Calu3 (cell line): ENCODE results near the gene PVALEF. TPM values are rescaled to one million over a fixed set of nuclear protein-coding genes. Genes with fewer than 3 reads are reported as not detected.

Source experiments
- BruUV-seq: library from RNA; stranded (reverse); fragments of 400-500 nt; replicated peaks from 2 replicates; lab custom pipeline; 2021; lab: Mats Ljungman, UMichigan
- CTCF ChIA-PET: fragments of 300-600 bp; sonication (Branson Sonifier 250); formaldehyde crosslinking; loops from one replicate; lab custom pipeline; 2022; ENCODE audit warnings: antibody characterized with exemption; lab: Charles Lee
- DNase-seq: peaks from one replicate; pipeline ENCODE4 v3.0.0; 2022
- H3K27ac Mint-ChIP-seq: one replicate; pipeline ENCODE4 v1.8.0; 2022; ENCODE audit warnings: mixed read lengths; ENCODE audit not compliant: unreplicated experiment
- H3K27me3 Mint-ChIP-seq: one replicate; pipeline ENCODE4 v1.8.0; 2022; ENCODE audit warnings: mixed read lengths; ENCODE audit not compliant: unreplicated experiment
- H3K36me3 Mint-ChIP-seq: one replicate; pipeline ENCODE4 v1.8.0; 2022; ENCODE audit warnings: mild to moderate bottlenecking, moderate library complexity, mixed read lengths; ENCODE audit not compliant: insufficient read depth, unreplicated experiment
- H3K4me1 Mint-ChIP-seq: one replicate; pipeline ENCODE4 v1.8.0; 2022; ENCODE audit warnings: mild to moderate bottlenecking, low read depth, mixed read lengths; ENCODE audit not compliant: unreplicated experiment
- H3K4me3 Mint-ChIP-seq: one replicate; pipeline ENCODE4 v1.8.0; 2022; ENCODE audit warnings: mild to moderate bottlenecking, low read depth, moderate library complexity, mixed read lengths; ENCODE audit not compliant: unreplicated experiment
- H3K9me3 Mint-ChIP-seq: one replicate; pipeline ENCODE4 v1.8.0; 2022; ENCODE audit warnings: low read depth, mixed read lengths; ENCODE audit not compliant: unreplicated experiment
- intact Hi-C: fragments of 100-400 bp; cut with micrococcal nuclease; formaldehyde crosslinking; loops from one replicate; pipeline ENCODE4 v1.10.0; 2022; ENCODE audit not compliant: unreplicated experiment
- total RNA-seq: library from RNA; stranded (reverse); gene quantifications from 2 replicates; pipeline ENCODE4 v1.2.3, GENCODE V29; 2022
- TF ChIP-seq, protein P1 (sequence below): fragments of 200-600 bp; IDR thresholded peaks from one replicate; pipeline ENCODE4 v1.8.0; 2022; ENCODE audit warnings: antibody characterized with exemption; ENCODE audit not compliant: unreplicated experiment

Gene PVALEF
- total RNA-seq, 1 experiment from 2014 or later = not detected

DNA sequence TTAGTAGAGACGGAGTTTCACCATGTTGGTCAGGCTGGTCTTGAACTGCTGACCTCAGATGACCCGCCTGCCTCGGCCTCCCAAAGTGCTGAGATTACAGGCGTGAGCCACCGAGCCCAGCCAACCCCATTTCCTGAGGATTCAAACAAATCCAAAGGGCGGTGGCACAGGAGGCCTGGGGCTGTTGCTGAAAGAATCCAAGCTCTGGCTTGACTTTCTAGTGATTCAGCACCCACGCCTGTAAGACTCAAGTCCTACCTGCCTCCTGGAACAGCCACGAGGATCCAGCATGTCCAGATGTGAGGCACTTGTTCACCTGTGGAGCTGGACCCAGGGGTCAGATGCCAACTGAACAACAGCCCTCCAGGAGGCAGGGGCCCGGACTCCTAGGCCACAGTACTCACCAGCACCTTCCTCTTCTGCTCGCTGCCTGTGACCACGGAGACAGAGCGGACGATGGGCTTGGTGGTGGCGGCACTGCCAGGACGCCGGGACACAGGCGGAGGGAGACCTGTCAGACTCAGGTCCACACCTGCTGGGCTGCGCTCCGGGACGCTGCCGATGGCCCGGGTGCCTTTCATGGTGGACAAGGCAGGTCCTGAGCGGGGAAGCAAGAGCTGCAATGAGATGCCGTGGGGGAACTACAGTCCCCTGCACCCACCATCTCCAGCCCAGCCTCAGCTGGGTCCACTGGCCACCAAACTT lies 54.3 kb downstream of the PVALEF start:
- Mint-ChIP-seq H3K4me3 (no peak overlapping the region), H3K27me3 (no peaks in the 10 kb centered on the region), H3K4me1 (peaks cover 15% of the 10 kb centered on the region), H3K36me3 (peaks cover 29% of the 10 kb centered on the region), H3K9me3 (no peaks in the 10 kb centered on the region), H3K27ac (no peak overlapping the region)
- DNase-seq = no peak
- BruUV-seq = no TSS peak
- CTCF ChIA-PET = no interaction called here
- intact Hi-C loops = no loop called here
- TF ChIP-seq, protein P1, sequence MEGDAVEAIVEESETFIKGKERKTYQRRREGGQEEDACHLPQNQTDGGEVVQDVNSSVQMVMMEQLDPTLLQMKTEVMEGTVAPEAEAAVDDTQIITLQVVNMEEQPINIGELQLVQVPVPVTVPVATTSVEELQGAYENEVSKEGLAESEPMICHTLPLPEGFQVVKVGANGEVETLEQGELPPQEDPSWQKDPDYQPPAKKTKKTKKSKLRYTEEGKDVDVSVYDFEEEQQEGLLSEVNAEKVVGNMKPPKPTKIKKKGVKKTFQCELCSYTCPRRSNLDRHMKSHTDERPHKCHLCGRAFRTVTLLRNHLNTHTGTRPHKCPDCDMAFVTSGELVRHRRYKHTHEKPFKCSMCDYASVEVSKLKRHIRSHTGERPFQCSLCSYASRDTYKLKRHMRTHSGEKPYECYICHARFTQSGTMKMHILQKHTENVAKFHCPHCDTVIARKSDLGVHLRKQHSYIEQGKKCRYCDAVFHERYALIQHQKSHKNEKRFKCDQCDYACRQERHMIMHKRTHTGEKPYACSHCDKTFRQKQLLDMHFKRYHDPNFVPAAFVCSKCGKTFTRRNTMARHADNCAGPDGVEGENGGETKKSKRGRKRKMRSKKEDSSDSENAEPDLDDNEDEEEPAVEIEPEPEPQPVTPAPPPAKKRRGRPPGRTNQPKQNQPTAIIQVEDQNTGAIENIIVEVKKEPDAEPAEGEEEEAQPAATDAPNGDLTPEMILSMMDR = no peak

DNA sequence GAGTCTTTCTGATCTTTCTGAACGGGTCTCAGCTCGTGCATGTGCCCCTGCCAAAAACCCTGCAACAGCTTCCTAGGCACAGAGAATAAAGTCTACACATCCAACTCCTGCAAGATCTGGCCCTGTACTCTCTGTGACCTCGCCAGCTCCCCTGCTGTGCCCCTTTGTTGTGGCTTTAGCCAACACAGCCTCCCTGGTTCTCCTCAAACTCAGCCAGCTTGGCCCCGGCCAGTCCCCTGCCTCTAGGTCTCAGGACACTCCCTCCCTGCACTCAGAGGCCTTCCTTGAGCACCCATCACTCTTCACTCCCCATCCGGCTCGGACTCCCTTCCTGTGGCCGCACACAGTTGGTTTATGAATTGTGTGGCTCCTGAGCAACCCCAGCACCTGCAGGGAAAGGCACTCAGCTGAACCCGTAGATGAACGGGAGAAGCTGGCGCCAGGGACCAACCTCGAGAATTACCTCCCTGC lies 56.1 kb downstream of the PVALEF start:
- no peak overlapping the region for H3K27ac Mint-ChIP-seq
- peak overlapping the region; percentile 71 for H3K4me3 Mint-ChIP-seq
- DNase-seq = no peak
- CTCF ChIA-PET = no interaction called here
- peaks cover 15% of the 10 kb centered on the region for H3K4me1 Mint-ChIP-seq
- no peaks in the 10 kb centered on the region for H3K27me3 Mint-ChIP-seq
- H3K9me3 Mint-ChIP-seq = no peaks in the 10 kb centered on the region
- BruUV-seq = no TSS peak
- TF ChIP-seq, protein P1 = no peak
- H3K36me3 Mint-ChIP-seq = peaks cover 29% of the 10 kb centered on the region
- intact Hi-C loops = no loop called here

DNA sequence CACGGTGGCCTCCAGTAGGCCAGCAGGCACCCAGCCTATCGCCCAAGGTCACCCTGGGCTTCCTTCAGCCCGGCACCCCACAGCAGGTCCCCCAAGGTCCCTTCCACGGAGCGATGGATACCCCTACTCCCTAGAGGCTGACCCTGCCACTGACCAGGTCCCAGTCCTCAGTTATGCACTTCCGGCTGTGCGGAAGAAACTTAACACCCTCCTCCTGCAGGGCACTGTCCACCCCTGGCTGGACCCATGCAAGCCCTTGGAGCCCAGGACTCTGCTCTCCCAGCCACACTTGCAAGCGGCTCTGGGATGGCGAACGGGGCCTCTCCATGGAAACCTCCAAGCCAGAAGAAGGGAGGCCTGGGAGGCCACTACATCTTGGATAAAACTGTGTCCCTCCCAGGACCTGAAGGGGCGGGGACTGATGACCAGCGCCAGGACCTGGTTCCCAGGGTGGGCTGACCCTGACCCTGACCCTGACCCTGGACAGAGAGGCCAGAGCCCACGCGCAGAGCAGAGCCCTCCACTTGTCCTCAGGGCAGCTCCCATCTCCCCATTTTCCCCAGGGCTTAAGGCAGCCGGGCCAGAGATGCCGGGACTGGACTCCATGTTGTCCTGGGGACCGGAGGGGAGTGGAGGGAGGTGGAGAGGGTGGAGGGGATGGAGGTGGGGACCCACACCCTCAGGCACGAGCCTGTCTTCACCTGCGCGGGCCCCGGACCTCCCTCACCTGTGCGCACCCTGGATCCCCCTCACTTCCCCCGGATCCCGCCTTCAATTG lies 56.7 kb downstream of the PVALEF start:
- CTCF ChIA-PET = interaction anchor here (1.0 to 1.2 kb wide), 2 partner anchors 32 to 199 kb away, joined by 3 to 4 read pairs; no protein-coding TSS in a partner anchor
- Mint-ChIP-seq H3K4me3 (peak overlapping the region; percentile 71), H3K4me1 (peaks cover 15% of the 10 kb centered on the region), H3K9me3 (no peaks in the 10 kb centered on the region), H3K27ac (no peak overlapping the region), H3K27me3 (no peaks in the 10 kb centered on the region), H3K36me3 (peaks cover 29% of the 10 kb centered on the region)
- TF ChIP-seq, protein P1 = no peak
- BruUV-seq = no TSS peak
- intact Hi-C loops = no loop called here
- no peak for DNase-seq

DNA sequence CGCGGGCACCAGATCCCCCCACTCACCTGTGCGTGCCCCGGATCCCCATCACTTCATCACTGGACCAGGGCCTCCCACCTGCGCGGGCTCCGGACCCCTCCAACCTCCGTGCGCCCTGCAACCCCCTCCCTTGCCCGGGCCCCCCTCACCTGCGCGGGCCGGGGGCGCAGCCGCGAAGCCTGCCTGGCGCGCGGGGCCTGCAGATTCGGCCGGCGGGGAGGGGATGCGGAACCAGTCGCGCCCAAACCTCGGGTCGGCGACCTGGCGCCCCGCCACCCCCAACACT lies 57.3 kb downstream of the PVALEF start:
- intact Hi-C loops = no loop called here
- Mint-ChIP-seq H3K27me3 (no peaks in the 10 kb centered on the region), H3K36me3 (peaks cover 29% of the 10 kb centered on the region), H3K9me3 (no peaks in the 10 kb centered on the region), H3K4me1 (peaks cover 15% of the 10 kb centered on the region), H3K4me3 (peak overlapping the region; percentile 71), H3K27ac (peak overlapping the region; percentile 91)
- no peak for DNase-seq
- TF ChIP-seq, protein P1 = no peak
- BruUV-seq = no TSS peak
- CTCF ChIA-PET = interaction anchor here (0.6 to 1.2 kb wide), 12 partner anchors 16 to 990 kb away, joined by 3 to 9 read pairs (median 4); partner anchors contain the start of genes NDUFAF8 and TEPSIN
